ENCODE results near the gene SERINC4. TPM values are rescaled to one million over a fixed set of nuclear protein-coding genes. Genes with fewer than 3 reads are reported as not detected.

The SERINC4 gene
- total and polyA plus RNA-seq, 2 donors (not counting 3 experiments of a cell fraction or from before 2014, with no cell fraction given): not detected

GRCh38 chr15:43772624-43773023 lies 27.4 kb downstream of the SERINC4 start:
- DNase-seq (ENCODE audit: low read depth, low spot score): no peak
- Histone ChIP-seq H3K79me2 (ENCODE audit: control insufficient read depth, insufficient read depth, low read length) (no peaks in the 10 kb centered on the region), H3K4me2 (ENCODE audit: insufficient read depth, low read length) (no peak overlapping the region), H3K36me3 (ENCODE audit: control insufficient read depth in 2 of 2, extremely low read depth in 1 of 2, insufficient read depth in 2 of 2, low read length in 2 of 2) (peaks cover 32 to 41% of the 10 kb centered on the region in 2 experiments), H3K9me1 (replicated peaks; ENCODE audit: control insufficient read depth, extremely low read depth, insufficient read depth, low read length) (no peaks in the 10 kb centered on the region), H3K9me3 (replicated peaks; ENCODE audit: control insufficient read depth, insufficient read depth, low read length) (no peaks in the 10 kb centered on the region), H2AFZ (ENCODE audit: low read depth, low read length) (no peak overlapping the region), H3K27me3 (ENCODE audit: control insufficient read depth in 2 of 2, insufficient read depth in 2 of 2, low read length in 2 of 2) (no peaks in the 10 kb centered on the region), H3K27ac (ENCODE audit: insufficient read depth, low read depth, low read length) (no peak overlapping the region), H3K9ac (replicated peaks; ENCODE audit: extremely low read depth, insufficient read depth, low read length) (no peak overlapping the region), H3K4me1 (ENCODE audit: control insufficient read depth, extremely low read depth, insufficient read depth, low read length) (peaks cover 2% of the 10 kb centered on the region), H4K20me1 (replicated peaks; ENCODE audit: control insufficient read depth, extremely low read depth, insufficient read depth, low read length) (no peaks in the 10 kb centered on the region), H3K4me3 (replicated peaks in 1 of 3; ENCODE audit: insufficient read depth in 1 of 3, low read depth in 1 of 3, low read length in 3 of 3) (no peak overlapping the region)
- CTCF ChIA-PET: no interaction called here
- no TSS peak for BruUV-seq (replicated peaks)
- dilution Hi-C loops (cut with MboI; ENCODE audit: extremely low pct_ligation_motif_present, low sequenced_read_pairs): no loop called here
- POLR2A ChIA-PET: no interaction called here
- intact Hi-C loops (cut with micrococcal nuclease): no loop called here
- FAIRE-seq: no peak
- TF ChIP-seq, protein P1, sequence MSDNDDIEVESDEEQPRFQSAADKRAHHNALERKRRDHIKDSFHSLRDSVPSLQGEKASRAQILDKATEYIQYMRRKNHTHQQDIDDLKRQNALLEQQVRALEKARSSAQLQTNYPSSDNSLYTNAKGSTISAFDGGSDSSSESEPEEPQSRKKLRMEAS (IDR thresholded peaks at IDR 0.05; ENCODE audit: insufficient read depth, insufficient read length): no peak
- TF ChIP-seq FOS (IDR thresholded peaks at IDR 0.05; ENCODE audit: borderline replicate concordance, insufficient read depth, low read length) (no peak), MYC (IDR thresholded peaks at IDR 0.05; ENCODE audit: low read depth, low read length) (no peak), POLR2A (IDR thresholded peaks at IDR 0.05; ENCODE audit: low read depth, low read length) (no peak), CTCF (IDR thresholded peaks at IDR 0.05; ENCODE audit: extremely low read depth in 1 of 2, insufficient read depth in 1 of 2, low read depth in 1 of 2, low read length in 2 of 2) (no peak), POLR2AphosphoS5 (IDR thresholded peaks at IDR 0.05; ENCODE audit: insufficient read depth, low read depth, low read length) (no peak), JUN (IDR thresholded peaks at IDR 0.05; ENCODE audit: borderline replicate concordance, insufficient read depth, insufficient read length, low read depth) (no peak), GATA2 (IDR thresholded peaks at IDR 0.05; ENCODE audit: insufficient read depth, insufficient read length, low read depth, low read length) (no peak), EZH2 (IDR thresholded peaks at IDR 0.05; ENCODE audit: borderline replicate concordance, low read depth, low read length, severe bottlenecking) (no peak)

Data from endothelial cell of umbilical vein (primary cell).